GM06990 (cell line): ENCODE data around the gene NTS.

Source experiments
- DNase-seq: peaks from one replicate; pipeline ENCODE4 v3.0.0-alpha.2; 2011; ENCODE audit not compliant: insufficient read length; ENCODE audit errors: extremely low read depth
- H3K27me3 ChIP-seq: replicated peaks from 2 replicates; pipeline ENCODE4 v1.6.0; 2011; ENCODE audit warnings: low read length; ENCODE audit not compliant: control insufficient read depth, insufficient read depth
- H3K36me3 ChIP-seq: 2 replicates; pipeline ENCODE4 v1.5.1; 2011; ENCODE audit warnings: low read length; ENCODE audit not compliant: control insufficient read depth, insufficient read depth
- H3K4me3 ChIP-seq: replicated peaks from 2 replicates; pipeline ENCODE4 v1.5.1; 2011; ENCODE audit warnings: low read depth, mild to moderate bottlenecking, control low read depth, low read length
- CTCF ChIP-seq: IDR thresholded peaks from 2 replicates; pipeline ENCODE4 v1.5.1; 2011; ENCODE audit warnings: low read length, control low read depth, mild to moderate bottlenecking, inconsistent platforms; ENCODE audit not compliant: insufficient read depth, poor library complexity, severe bottlenecking

NTS gene

GRCh38 chr12:85927166-85927565 is 53.1 kb downstream of the NTS start:
- H3K27me3 ChIP-seq = no peaks in the 10 kb centered on the region
- no peak for DNase-seq
- H3K4me3 ChIP-seq = no peak overlapping the region
- H3K36me3 ChIP-seq = no peaks in the 10 kb centered on the region
- TF ChIP-seq CTCF = no peak
